Measurements from ENCODE around the gene RETREG1.

GRCh38 chr5:16578474-16578883 lies 38.3 kb downstream of the RETREG1 start:
- TF ChIP-seq CTCF (IDR thresholded peaks at IDR 0.05) (no peak), EZH2 (IDR thresholded peaks at IDR 0.05) (no peak), EZH2phosphoT487 (IDR thresholded peaks at IDR 0.05) (no peak)

Measured in neural progenitor cell (in vitro differentiated cells).